ENCODE measurements around the gene PJVK. TPM values are rescaled to one million over a fixed set of nuclear protein-coding genes. Genes with fewer than 3 reads are reported as not detected.

The PJVK gene
- total and polyA plus RNA-seq, 2 experiments from 2014 or later, result 1.6 to 2.1 TPM

DNA sequence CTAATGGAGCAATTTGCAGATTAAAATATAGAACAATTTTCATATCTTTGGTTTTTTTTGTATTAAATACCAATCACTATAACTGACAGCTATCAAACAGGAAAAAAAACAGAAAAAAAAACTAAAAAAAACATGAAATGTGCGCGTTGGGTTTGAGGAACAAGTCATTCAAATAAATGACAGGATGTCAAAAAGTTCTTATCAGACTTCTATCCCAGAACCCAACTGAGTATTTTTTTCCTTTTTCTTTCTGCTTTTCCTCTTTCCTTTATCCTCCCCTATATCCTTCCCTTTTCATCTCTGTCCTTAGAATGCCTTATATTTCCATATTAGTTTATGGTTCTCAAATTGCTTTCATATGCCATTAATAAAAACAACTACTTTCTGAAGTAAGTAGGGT is 14.5 kb upstream of the PJVK start:
- H3K9me3 Mint-ChIP-seq, result no peaks in the 10 kb centered on the region
- TF ChIP-seq, protein P1, sequence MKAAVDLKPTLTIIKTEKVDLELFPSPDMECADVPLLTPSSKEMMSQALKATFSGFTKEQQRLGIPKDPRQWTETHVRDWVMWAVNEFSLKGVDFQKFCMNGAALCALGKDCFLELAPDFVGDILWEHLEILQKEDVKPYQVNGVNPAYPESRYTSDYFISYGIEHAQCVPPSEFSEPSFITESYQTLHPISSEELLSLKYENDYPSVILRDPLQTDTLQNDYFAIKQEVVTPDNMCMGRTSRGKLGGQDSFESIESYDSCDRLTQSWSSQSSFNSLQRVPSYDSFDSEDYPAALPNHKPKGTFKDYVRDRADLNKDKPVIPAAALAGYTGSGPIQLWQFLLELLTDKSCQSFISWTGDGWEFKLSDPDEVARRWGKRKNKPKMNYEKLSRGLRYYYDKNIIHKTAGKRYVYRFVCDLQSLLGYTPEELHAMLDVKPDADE (IDR thresholded peaks at IDR 0.05), result no peak
- no peak for TF ChIP-seq CREB1 (CRISPR knock-in tag; IDR thresholded peaks at IDR 0.05; ENCODE audit: low read depth)
- TF ChIP-seq ZNF331 (CRISPR knock-in tag; IDR thresholded peaks at IDR 0.05; ENCODE audit: low read depth), result no peak
- TF ChIP-seq, protein P2, sequence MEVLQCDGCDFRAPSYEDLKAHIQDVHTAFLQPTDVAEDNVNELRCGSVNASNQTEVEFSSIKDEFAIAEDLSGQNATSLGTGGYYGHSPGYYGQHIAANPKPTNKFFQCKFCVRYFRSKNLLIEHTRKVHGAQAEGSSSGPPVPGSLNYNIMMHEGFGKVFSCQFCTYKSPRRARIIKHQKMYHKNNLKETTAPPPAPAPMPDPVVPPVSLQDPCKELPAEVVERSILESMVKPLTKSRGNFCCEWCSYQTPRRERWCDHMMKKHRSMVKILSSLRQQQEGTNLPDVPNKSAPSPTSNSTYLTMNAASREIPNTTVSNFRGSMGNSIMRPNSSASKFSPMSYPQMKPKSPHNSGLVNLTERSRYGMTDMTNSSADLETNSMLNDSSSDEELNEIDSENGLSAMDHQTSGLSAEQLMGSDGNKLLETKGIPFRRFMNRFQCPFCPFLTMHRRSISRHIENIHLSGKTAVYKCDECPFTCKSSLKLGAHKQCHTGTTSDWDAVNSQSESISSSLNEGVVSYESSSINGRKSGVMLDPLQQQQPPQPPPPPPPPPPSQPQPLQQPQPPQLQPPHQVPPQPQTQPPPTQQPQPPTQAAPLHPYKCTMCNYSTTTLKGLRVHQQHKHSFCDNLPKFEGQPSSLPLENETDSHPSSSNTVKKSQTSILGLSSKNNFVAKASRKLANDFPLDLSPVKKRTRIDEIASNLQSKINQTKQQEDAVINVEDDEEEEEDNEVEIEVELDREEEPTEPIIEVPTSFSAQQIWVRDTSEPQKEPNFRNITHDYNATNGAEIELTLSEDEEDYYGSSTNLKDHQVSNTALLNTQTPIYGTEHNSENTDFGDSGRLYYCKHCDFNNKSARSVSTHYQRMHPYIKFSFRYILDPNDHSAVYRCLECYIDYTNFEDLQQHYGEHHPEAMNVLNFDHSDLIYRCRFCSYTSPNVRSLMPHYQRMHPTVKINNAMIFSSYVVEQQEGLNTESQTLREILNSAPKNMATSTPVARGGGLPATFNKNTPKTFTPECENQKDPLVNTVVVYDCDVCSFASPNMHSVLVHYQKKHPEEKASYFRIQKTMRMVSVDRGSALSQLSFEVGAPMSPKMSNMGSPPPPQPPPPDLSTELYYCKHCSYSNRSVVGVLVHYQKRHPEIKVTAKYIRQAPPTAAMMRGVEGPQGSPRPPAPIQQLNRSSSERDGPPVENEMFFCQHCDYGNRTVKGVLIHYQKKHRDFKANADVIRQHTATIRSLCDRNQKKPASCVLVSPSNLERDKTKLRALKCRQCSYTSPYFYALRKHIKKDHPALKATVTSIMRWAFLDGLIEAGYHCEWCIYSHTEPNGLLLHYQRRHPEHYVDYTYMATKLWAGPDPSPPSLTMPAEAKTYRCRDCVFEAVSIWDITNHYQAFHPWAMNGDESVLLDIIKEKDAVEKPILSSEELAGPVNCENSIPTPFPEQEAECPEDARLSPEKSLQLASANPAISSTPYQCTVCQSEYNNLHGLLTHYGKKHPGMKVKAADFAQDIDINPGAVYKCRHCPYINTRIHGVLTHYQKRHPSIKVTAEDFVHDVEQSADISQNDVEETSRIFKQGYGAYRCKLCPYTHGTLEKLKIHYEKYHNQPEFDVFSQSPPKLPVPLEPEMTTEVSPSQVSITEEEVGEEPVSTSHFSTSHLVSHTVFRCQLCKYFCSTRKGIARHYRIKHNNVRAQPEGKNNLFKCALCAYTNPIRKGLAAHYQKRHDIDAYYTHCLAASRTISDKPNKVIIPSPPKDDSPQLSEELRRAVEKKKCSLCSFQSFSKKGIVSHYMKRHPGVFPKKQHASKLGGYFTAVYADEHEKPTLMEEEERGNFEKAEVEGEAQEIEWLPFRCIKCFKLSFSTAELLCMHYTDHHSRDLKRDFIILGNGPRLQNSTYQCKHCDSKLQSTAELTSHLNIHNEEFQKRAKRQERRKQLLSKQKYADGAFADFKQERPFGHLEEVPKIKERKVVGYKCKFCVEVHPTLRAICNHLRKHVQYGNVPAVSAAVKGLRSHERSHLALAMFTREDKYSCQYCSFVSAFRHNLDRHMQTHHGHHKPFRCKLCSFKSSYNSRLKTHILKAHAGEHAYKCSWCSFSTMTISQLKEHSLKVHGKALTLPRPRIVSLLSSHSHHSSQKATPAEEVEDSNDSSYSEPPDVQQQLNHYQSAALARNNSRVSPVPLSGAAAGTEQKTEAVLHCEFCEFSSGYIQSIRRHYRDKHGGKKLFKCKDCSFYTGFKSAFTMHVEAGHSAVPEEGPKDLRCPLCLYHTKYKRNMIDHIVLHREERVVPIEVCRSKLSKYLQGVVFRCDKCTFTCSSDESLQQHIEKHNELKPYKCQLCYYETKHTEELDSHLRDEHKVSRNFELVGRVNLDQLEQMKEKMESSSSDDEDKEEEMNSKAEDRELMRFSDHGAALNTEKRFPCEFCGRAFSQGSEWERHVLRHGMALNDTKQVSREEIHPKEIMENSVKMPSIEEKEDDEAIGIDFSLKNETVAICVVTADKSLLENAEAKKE (CRISPR knock-in tag; IDR thresholded peaks at IDR 0.05), result no peak
- no peak for TF ChIP-seq EZH2phosphoT487 (IDR thresholded peaks at IDR 0.05; ENCODE audit: unreplicated experiment)
- no peak for TF ChIP-seq JUNB (IDR thresholded peaks at IDR 0.05; ENCODE audit: unreplicated experiment)
- no peak for TF ChIP-seq EZH2 (IDR thresholded peaks at IDR 0.05; ENCODE audit: low read depth, unreplicated experiment)
- no peak for TF ChIP-seq STAT1 (IDR thresholded peaks at IDR 0.05; ENCODE audit: unreplicated experiment)
- TF ChIP-seq POLR2AphosphoS5 (IDR thresholded peaks at IDR 0.05; ENCODE audit: low read depth), result no peak
- Histone ChIP-seq H3K9me2 (ENCODE audit: insufficient read depth) (no peaks in the 10 kb centered on the region), H2AFZ (no peak overlapping the region), H3K4me1 (ENCODE audit: insufficient read depth) (no peaks in the 10 kb centered on the region), H3F3A (replicated peaks; ENCODE audit: low read depth) (no peaks in the 10 kb centered on the region), H3K4me2 (no peak overlapping the region), H3K36me3 (ENCODE audit: insufficient read depth) (peaks cover 61% of the 10 kb centered on the region), H3K27ac (ENCODE audit: low read depth) (no peak overlapping the region), H3K79me2 (replicated peaks; ENCODE audit: insufficient read depth) (no peaks in the 10 kb centered on the region), H3K4me3 (no peak overlapping the region), H4K20me1 (replicated peaks; ENCODE audit: insufficient read depth) (no peaks in the 10 kb centered on the region; the same call in 1 of the 2 replicates), H3K27me3 (ENCODE audit: insufficient read depth) (no peaks in the 10 kb centered on the region)
- H3K4me3 Mint-ChIP-seq, result no peak overlapping the region
- ATAC-seq (no peak), DNase-seq (ENCODE audit: low spot score) (no peak)
- H3K27me3 Mint-ChIP-seq (ENCODE audit: insufficient read depth, low read depth, poor library complexity), result peaks cover 3% of the 10 kb centered on the region
- no peaks in the 10 kb centered on the region; the same call in 2 of the 3 replicates for H3K4me1 Mint-ChIP-seq
- no peak overlapping the region for H3K27ac Mint-ChIP-seq
- peaks cover 75% of the 10 kb centered on the region; the same call in 2 of the 3 replicates for H3K36me3 Mint-ChIP-seq (ENCODE audit: low read depth)

Measured in GM23338 (cell line).